Purkinje cell (primary cell): Measurements from ENCODE around the gene FKBP1C. TPM values are rescaled to one million over a fixed set of nuclear protein-coding genes. Genes with fewer than 3 reads are reported as not detected.

ENCODE experiments used
- polyA plus RNA-seq: library from polyadenylated mRNA; unstranded; fragments of >200 nt; fragmentation: Nextera tagmentation; gene quantifications from 2 replicates; pipeline ENCODE4 v1.2.1, GENCODE V29; 2014

FKBP1C gene
- polyA plus RNA-seq, result 0.38 TPM in 1 of 2 replicates, not detected in the other

GRCh38 chr6:63211343-63211742 is at the start of gene FKBP1C:
TSS of gene FKBP1C (plus strand) at chr6:63211469.

Other genes with a start within 250 kb of the FKBP1C start
- gene LGSN, start 108.5 kb downstream of the FKBP1C start, polyA plus RNA-seq, result 0.65 TPM in 1 of 2 replicates, not detected in the other